Gastroesophageal sphincter (tissue), 3 donors: ENCODE measurements around the gene JARID2.

Experiments used
- CTCF ChIP-seq, 4 experiments: fragments of 200-600 bp in 2 of 4; fragments of 450-650 bp in 2 of 4; sonication (generic) in 1 of 4; IDR thresholded peaks; one replicate each; pipeline ENCODE4 v1.5.1; 2017 to 2019; ENCODE audit warnings: antibody characterized with exemption in 4 of 4, mild to moderate bottlenecking in 2 of 4, moderate library complexity in 2 of 4
- EP300 ChIP-seq: sonication (generic); formaldehyde crosslinking; IDR thresholded peaks from one replicate; pipeline ENCODE4 v1.6.1; 2017; ENCODE audit warnings: antibody characterized with exemption, mild to moderate bottlenecking
- POLR2A ChIP-seq, 2 donors: fragments of 450-650 bp; IDR thresholded peaks; one replicate each; pipeline ENCODE4 v1.6.1; 2017; ENCODE audit warnings: antibody characterized with exemption in 2 of 2, mild to moderate bottlenecking in 2 of 2, moderate library complexity in 1 of 2
- POLR2AphosphoS5 ChIP-seq: sonication (generic); formaldehyde crosslinking; IDR thresholded peaks from one replicate; pipeline ENCODE4 v1.6.1; 2017; ENCODE audit warnings: antibody characterized with exemption

GRCh38 chr6:15395087-15395486 lies 149.2 kb downstream of the JARID2 start:
- TF ChIP-seq POLR2A (IDR thresholded peaks at IDR 0.05) (no peak), CTCF (IDR thresholded peaks at IDR 0.05) (no peak), EP300 (no peak), POLR2AphosphoS5 (no peak)
